ENCODE measurements around the gene AFAP1L1.

Gene AFAP1L1

GRCh38 chr5:149228618-149229297 is 42.9 kb upstream of the AFAP1L1 start (continued):
- peak; percentile 41; the same call in 1 of the 2 replicates for TF ChIP-seq ZBTB11 (tag by site-specific recombination; conservative IDR thresholded peaks at IDR 0.05; ENCODE audit: low read depth)

GRCh38 chr5:149229298-149229937 is 42.2 kb upstream of the AFAP1L1 start:
- H3K4me3 ChIP-seq (ENCODE audit: low read depth, low read length), result no peak overlapping the region
- 0 out of 2 replicates have a peak, but pooled peaks cover 3% of the 10 kb centered on the region for H3K4me1 ChIP-seq (ENCODE audit: control insufficient read depth, insufficient read depth, low read length)
- CTCF ChIA-PET, result interaction anchor here (0.7 to 2.6 kb wide), 14 partner anchors 11 to 490 kb away, joined by 3 to 12 read pairs (median 4); partner anchors contain the start of gene ABLIM3
- POLR2A ChIA-PET, result no interaction called here
- H3K36me3 ChIP-seq (ENCODE audit: control insufficient read depth in 2 of 2, insufficient read depth in 1 of 2, low read length in 2 of 2), result no peaks in the 10 kb centered on the region
- no peaks in the 10 kb centered on the region for H3K9me3 ChIP-seq (ENCODE audit: control insufficient read depth, insufficient read depth, low read depth, low read length)
- TF ChIP-seq ZNF140 (tag by site-specific recombination; IDR thresholded peaks at IDR 0.05) (no peak), SCRT2 (tag by site-specific recombination; IDR thresholded peaks at IDR 0.05) (peak; percentile 84), SCRT1 (tag by site-specific recombination; IDR thresholded peaks at IDR 0.05; ENCODE audit: borderline replicate concordance) (peak; percentile 64; the same call in 1 of the 2 replicates)
- no peak overlapping the region for H3K27ac ChIP-seq (ENCODE audit: extremely low read depth, low read depth, low read length)

- H3K27ac ChIP-seq (ENCODE audit: extremely low read depth, low read depth, low read length), result no peak overlapping the region
- TF ChIP-seq KLF7 (tag by site-specific recombination; IDR thresholded peaks at IDR 0.05; ENCODE audit: borderline replicate concordance) (no peak), ZNF239 (tag by site-specific recombination; IDR thresholded peaks at IDR 0.05) (no peak), ZBTB6 (tag by site-specific recombination; IDR thresholded peaks at IDR 0.05) (no peak), ZNF302 (tag by site-specific recombination; IDR thresholded peaks at IDR 0.05; ENCODE audit: low read depth) (no peak), ZNF561 (tag by site-specific recombination; IDR thresholded peaks at IDR 0.05; ENCODE audit: borderline replicate concordance) (no peak), ZNF580 (tag by site-specific recombination; IDR thresholded peaks at IDR 0.05) (no peak), ZNF157 (tag by site-specific recombination; IDR thresholded peaks at IDR 0.05) (no peak), ZNF692 (tag by site-specific recombination; IDR thresholded peaks at IDR 0.05) (no peak), ZNF362 (tag by site-specific recombination; IDR thresholded peaks at IDR 0.05) (no peak), PRDM1 (tag by site-specific recombination; IDR thresholded peaks at IDR 0.05) (no peak), ZNF133 (tag by site-specific recombination; IDR thresholded peaks at IDR 0.05) (no peak), ZBTB7A (tag by site-specific recombination; IDR thresholded peaks at IDR 0.05; ENCODE audit: low read depth) (no peak)
- no peaks in the 10 kb centered on the region for H3K9me3 ChIP-seq (ENCODE audit: control insufficient read depth, insufficient read depth, low read depth, low read length)
- CTCF ChIA-PET, result interaction anchor here (0.7 to 1.0 kb wide), 2 partner anchors 30 to 33 kb away, joined by 3 to 5 read pairs; no protein-coding TSS in a partner anchor
- H3K36me3 ChIP-seq (ENCODE audit: control insufficient read depth in 2 of 2, insufficient read depth in 1 of 2, low read length in 2 of 2), result no peaks in the 10 kb centered on the region
- no peak overlapping the region for H3K4me3 ChIP-seq (ENCODE audit: low read depth, low read length)
- H3K4me1 ChIP-seq (ENCODE audit: control insufficient read depth, insufficient read depth, low read length), result no peaks in the 10 kb centered on the region
- POLR2A ChIA-PET, result no interaction called here
Measured at GRCh38 chr5:149235841-149236240, 35.8 kb upstream of the AFAP1L1 start.

All from HEK293 (cell line).